Keratinocyte (primary cell): Measurements from ENCODE around the gene MAP1LC3A.

ENCODE experiments used
- EZH2 ChIP-seq: IDR thresholded peaks from one replicate; pipeline ENCODE4 v1.6.1; 2012; ENCODE audit warnings: inconsistent platforms, mild to moderate bottlenecking, low read length, moderate library complexity
- TF ChIP-seq, protein P1 (sequence below), 3 experiments: IDR thresholded peaks in 1 of 3; conservative IDR thresholded peaks in 1 of 3; optimal IDR thresholded peaks in 1 of 3; 2 replicates in 2 of 3; 3 replicates in 1 of 3; pipeline versions ENCODE3 to v1.5.1; 2011; ENCODE audit warnings: low read length in 3 of 3, mild to moderate bottlenecking in 3 of 3, moderate library complexity in 2 of 3, control low read depth in 1 of 3, inconsistent platforms in 1 of 3; ENCODE audit not compliant: insufficient read depth in 2 of 3; ENCODE audit errors: extremely low read depth in 1 of 3

DNA sequence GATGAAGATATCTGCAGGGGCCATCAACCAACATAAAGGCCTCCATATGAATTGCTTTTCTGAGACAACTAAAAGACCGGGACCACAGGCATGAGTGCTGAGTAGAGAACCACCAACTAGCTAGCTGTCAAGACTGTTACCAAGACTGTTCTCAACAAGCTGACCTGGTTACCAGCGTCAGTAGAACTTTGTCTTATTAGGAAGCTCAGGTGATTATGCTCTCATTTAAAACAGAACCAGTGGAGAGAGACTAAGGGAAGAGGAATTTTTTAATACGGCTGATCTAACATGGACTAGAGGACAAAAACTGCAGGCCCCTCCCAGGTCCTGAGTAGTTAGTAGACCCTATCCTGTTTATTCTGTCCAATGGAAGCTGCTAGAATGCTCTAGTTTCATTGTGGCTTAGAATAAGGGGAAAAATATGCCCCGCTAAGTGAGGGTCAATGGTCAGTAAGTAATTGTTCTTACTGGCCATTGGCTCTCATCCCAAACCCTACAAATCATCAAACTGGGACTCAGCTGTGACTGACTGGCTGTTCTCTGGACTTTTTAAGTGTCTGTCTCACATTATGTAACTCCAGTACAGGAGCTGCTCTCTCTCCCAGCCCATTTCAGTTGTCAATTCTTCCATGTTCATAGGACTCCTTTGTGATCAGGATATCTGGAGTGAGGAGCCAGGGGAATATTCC lies 46.1 kb upstream of the MAP1LC3A start:
- TF ChIP-seq, protein P1, sequence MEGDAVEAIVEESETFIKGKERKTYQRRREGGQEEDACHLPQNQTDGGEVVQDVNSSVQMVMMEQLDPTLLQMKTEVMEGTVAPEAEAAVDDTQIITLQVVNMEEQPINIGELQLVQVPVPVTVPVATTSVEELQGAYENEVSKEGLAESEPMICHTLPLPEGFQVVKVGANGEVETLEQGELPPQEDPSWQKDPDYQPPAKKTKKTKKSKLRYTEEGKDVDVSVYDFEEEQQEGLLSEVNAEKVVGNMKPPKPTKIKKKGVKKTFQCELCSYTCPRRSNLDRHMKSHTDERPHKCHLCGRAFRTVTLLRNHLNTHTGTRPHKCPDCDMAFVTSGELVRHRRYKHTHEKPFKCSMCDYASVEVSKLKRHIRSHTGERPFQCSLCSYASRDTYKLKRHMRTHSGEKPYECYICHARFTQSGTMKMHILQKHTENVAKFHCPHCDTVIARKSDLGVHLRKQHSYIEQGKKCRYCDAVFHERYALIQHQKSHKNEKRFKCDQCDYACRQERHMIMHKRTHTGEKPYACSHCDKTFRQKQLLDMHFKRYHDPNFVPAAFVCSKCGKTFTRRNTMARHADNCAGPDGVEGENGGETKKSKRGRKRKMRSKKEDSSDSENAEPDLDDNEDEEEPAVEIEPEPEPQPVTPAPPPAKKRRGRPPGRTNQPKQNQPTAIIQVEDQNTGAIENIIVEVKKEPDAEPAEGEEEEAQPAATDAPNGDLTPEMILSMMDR (optimal IDR thresholded peaks at IDR 0.05 in 1 of 3, IDR thresholded peaks at IDR 0.05 in 1 of 3, conservative IDR thresholded peaks at IDR 0.05 in 1 of 3; ENCODE audit: extremely low read depth in 1 of 3, insufficient read depth in 2 of 3, low read length in 3 of 3), result no peak
- TF ChIP-seq EZH2, result no peak
